Measurements from ENCODE around the gene DGAT2. TPM values are rescaled to one million over a fixed set of nuclear protein-coding genes. Genes with fewer than 3 reads are reported as not detected.

Gene DGAT2
- total RNA-seq, 2 donors from 2014 or later: 2.3 to 3.4 TPM

- H3K27ac ChIP-seq: no peak overlapping the region
- TF ChIP-seq, protein P1, sequence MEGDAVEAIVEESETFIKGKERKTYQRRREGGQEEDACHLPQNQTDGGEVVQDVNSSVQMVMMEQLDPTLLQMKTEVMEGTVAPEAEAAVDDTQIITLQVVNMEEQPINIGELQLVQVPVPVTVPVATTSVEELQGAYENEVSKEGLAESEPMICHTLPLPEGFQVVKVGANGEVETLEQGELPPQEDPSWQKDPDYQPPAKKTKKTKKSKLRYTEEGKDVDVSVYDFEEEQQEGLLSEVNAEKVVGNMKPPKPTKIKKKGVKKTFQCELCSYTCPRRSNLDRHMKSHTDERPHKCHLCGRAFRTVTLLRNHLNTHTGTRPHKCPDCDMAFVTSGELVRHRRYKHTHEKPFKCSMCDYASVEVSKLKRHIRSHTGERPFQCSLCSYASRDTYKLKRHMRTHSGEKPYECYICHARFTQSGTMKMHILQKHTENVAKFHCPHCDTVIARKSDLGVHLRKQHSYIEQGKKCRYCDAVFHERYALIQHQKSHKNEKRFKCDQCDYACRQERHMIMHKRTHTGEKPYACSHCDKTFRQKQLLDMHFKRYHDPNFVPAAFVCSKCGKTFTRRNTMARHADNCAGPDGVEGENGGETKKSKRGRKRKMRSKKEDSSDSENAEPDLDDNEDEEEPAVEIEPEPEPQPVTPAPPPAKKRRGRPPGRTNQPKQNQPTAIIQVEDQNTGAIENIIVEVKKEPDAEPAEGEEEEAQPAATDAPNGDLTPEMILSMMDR (IDR thresholded peaks at IDR 0.05): no peak
- DNase-seq (ENCODE audit: low spot score): no peak
Observed at GRCh38 chr11:75797792-75798191, 29.2 kb downstream of the DGAT2 start.

DNA sequence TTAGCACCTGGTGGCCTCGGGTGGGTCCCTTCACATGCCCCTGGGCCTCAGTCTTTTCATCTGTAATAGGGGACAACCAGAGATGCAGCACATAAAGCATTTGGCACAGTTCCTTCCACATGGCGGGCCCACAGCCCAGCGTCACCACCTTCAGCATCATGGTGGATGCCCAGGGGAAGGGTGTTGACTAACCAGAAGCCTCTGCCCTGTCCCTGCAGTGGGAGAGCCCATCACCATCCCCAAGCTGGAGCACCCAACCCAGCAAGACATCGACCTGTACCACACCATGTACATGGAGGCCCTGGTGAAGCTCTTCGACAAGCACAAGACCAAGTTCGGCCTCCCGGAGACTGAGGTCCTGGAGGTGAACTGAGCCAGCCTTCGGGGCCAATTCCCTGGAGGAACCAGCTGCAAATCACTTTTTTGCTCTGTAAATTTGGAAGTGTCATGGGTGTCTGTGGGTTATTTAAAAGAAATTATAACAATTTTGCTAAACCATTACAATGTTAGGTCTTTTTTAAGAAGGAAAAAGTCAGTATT is 31.6 kb downstream of the DGAT2 start:
- Histone ChIP-seq H3K36me3 (no peaks in the 10 kb centered on the region), H3K27ac (no peak overlapping the region)
- no peak for DNase-seq (ENCODE audit: low spot score)

More at GRCh38 chr11:75797792-75798191, 29.2 kb downstream of the DGAT2 start:
- H3K36me3 ChIP-seq: no peaks in the 10 kb centered on the region
- H3K4me3 ChIP-seq: no peak overlapping the region
- no peaks in the 10 kb centered on the region for H3K4me1 ChIP-seq (ENCODE audit: control insufficient read depth in 1 of 2, low read depth in 2 of 2)
- no peaks in the 10 kb centered on the region for H3K27me3 ChIP-seq (replicated peaks; ENCODE audit: insufficient read depth)
- no peak for ATAC-seq (ENCODE audit: insufficient number of reproducible peaks, low FRiP score, low read depth)
- H3K9me3 ChIP-seq: no peaks in the 10 kb centered on the region

GRCh38 chr11:75800728-75801361 is 32.3 kb downstream of the DGAT2 start:
- no peak overlapping the region for H3K4me3 ChIP-seq
- DNase-seq (ENCODE audit: low spot score) (no peak), ATAC-seq (ENCODE audit: insufficient number of reproducible peaks, low FRiP score, low read depth) (no peak)
- no peaks in the 10 kb centered on the region for H3K9me3 ChIP-seq
- no peaks in the 10 kb centered on the region for H3K27me3 ChIP-seq (replicated peaks; ENCODE audit: insufficient read depth)
- no peak overlapping the region for H3K27ac ChIP-seq
- no peaks in the 10 kb centered on the region for H3K36me3 ChIP-seq
- H3K4me1 ChIP-seq (ENCODE audit: control insufficient read depth in 1 of 2, low read depth in 2 of 2): no peaks in the 10 kb centered on the region
- TF ChIP-seq, protein P1 (IDR thresholded peaks at IDR 0.05): no peak

More for the DNA sequence above, 31.6 kb downstream of the DGAT2 start:
- H3K4me3 ChIP-seq: no peak overlapping the region
- ATAC-seq (ENCODE audit: insufficient number of reproducible peaks, low FRiP score, low read depth): no peak
- no peaks in the 10 kb centered on the region for H3K4me1 ChIP-seq (ENCODE audit: control insufficient read depth in 1 of 2, low read depth in 2 of 2)
- TF ChIP-seq, protein P1 (IDR thresholded peaks at IDR 0.05): no peak
- no peaks in the 10 kb centered on the region for H3K27me3 ChIP-seq (replicated peaks; ENCODE audit: insufficient read depth)
- no peaks in the 10 kb centered on the region for H3K9me3 ChIP-seq

DNA sequence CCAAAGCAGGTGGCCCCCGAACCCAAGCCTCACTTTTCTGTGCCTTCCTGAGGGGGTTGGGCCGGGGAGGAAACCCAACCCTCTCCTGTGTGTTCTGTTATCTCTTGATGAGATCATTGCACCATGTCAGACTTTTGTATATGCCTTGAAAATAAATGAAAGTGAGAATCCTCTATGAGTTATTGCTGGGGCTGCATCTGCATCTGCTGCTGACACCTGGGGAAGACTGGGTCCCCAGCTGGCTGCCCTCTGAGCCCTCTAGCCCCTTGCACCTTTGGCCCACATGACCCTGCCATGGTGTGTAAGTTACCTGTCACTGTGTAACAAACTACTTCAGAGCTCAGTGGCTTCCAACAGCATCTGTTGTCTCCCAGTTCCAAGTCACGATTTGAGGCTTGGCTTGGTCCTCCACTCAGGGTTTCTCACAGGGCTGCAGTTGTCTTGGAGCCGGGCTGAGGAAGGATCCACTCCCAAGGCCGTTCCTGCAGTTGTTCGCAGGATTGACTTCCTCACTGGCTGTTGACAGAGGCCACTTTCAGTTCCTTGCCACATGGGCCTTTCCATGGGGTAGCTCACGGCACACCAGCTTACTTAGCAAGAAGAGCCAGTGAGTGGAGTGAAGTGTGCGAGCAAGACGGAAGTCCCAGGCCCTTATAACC is 32.9 kb downstream of the DGAT2 start:
- no peaks in the 10 kb centered on the region for H3K27me3 ChIP-seq (replicated peaks; ENCODE audit: insufficient read depth)
- TF ChIP-seq, protein P1 (IDR thresholded peaks at IDR 0.05): no peak

More for the DNA sequence above, 32.9 kb downstream of the DGAT2 start:
- Histone ChIP-seq H3K27ac (no peak overlapping the region), H3K36me3 (no peaks in the 10 kb centered on the region), H3K9me3 (no peaks in the 10 kb centered on the region), H3K4me1 (ENCODE audit: control insufficient read depth in 1 of 2, low read depth in 2 of 2) (no peaks in the 10 kb centered on the region), H3K4me3 (no peak overlapping the region)
- ATAC-seq (ENCODE audit: insufficient number of reproducible peaks, low FRiP score, low read depth): no peak
- DNase-seq (ENCODE audit: low spot score): no peak
